MM.1S (cell line): ENCODE measurements around the gene PEX14.

Experiments
- DNase-seq: peaks from one replicate; pipeline ENCODE4 v3.0.0-alpha.2; 2015
- H2AFZ ChIP-seq: fragments of 300-600 bp; sonication (generic); 2 replicates; pipeline ENCODE4 v1.6.0; 2016; ENCODE audit warnings: antibody characterized with exemption, low read length
- H3F3A ChIP-seq: fragments of 300-600 bp; sonication (generic); 2 replicates; pipeline ENCODE4 v1.6.1; 2016; ENCODE audit warnings: mild to moderate bottlenecking, antibody characterized with exemption, low read length, moderate library complexity, mixed read lengths; ENCODE audit not compliant: insufficient read depth
- H3K27ac ChIP-seq: fragments of 300-600 bp; sonication (generic); 2 replicates; pipeline ENCODE4 v1.5.1; 2016; ENCODE audit warnings: mild to moderate bottlenecking, low read length
- H3K27me3 ChIP-seq: fragments of 300-600 bp; sonication (generic); replicated peaks from 2 replicates; pipeline ENCODE4 v1.6.0; 2016; ENCODE audit warnings: low read length; ENCODE audit not compliant: insufficient read depth
- H3K36me3 ChIP-seq: fragments of 300-600 bp; sonication (generic); replicated peaks from 2 replicates; pipeline ENCODE4 v1.6.1; 2016; ENCODE audit warnings: mild to moderate bottlenecking, low read length, mixed read lengths; ENCODE audit not compliant: insufficient read depth
- H3K4me1 ChIP-seq: fragments of 300-600 bp; sonication (generic); 2 replicates; pipeline ENCODE4 v1.6.1; 2016; ENCODE audit warnings: low read length, mixed read lengths
- H3K4me2 ChIP-seq: fragments of 300-600 bp; sonication (generic); 2 replicates; pipeline ENCODE4 v1.6.0; 2016; ENCODE audit warnings: low read depth, low read length
- H3K4me3 ChIP-seq: fragments of 300-600 bp; sonication (generic); 2 replicates; pipeline ENCODE4 v1.5.1; 2016; ENCODE audit warnings: low read length, mixed read lengths
- H3K79me2 ChIP-seq: fragments of 300-600 bp; sonication (generic); 2 replicates; pipeline ENCODE4 v1.6.1; 2016; ENCODE audit warnings: mixed run types, low read length, mixed read lengths
- H3K9ac ChIP-seq: fragments of 300-600 bp; sonication (generic); 2 replicates; pipeline ENCODE4 v1.6.1; 2016; ENCODE audit warnings: low read length, mixed read lengths
- H3K9me2 ChIP-seq: fragments of 300-600 bp; sonication (generic); replicated peaks from 2 replicates; pipeline ENCODE4 v1.6.1; 2016; ENCODE audit warnings: mild to moderate bottlenecking, low read length, mixed read lengths; ENCODE audit not compliant: insufficient read depth
- H3K9me3 ChIP-seq: fragments of 300-600 bp; sonication (generic); replicated peaks from 2 replicates; pipeline ENCODE4 v1.6.1; 2016; ENCODE audit warnings: mild to moderate bottlenecking, low read length, mixed read lengths; ENCODE audit not compliant: insufficient read depth
- H4K20me1 ChIP-seq: fragments of 300-600 bp; sonication (generic); 2 replicates; pipeline ENCODE4 v1.6.1; 2016; ENCODE audit warnings: mild to moderate bottlenecking, low read length, moderate library complexity, mixed read lengths; ENCODE audit not compliant: insufficient read depth
- CTCF ChIP-seq: fragments of 300-600 bp; sonication (generic); IDR thresholded peaks from 2 replicates; pipeline ENCODE4 v1.5.1; 2016; ENCODE audit warnings: antibody characterized with exemption, low read length, mixed read lengths
- EZH2 ChIP-seq: fragments of 300-600 bp; sonication (generic); optimal IDR thresholded peaks from 2 replicates; pipeline ENCODE3; 2017; ENCODE audit warnings: low read depth, mild to moderate bottlenecking, antibody characterized with exemption, low read length, mixed read lengths
- EZH2phosphoT487 ChIP-seq: fragments of 300-600 bp; sonication (generic); IDR thresholded peaks from 2 replicates; pipeline ENCODE4 v1.6.1; 2018; ENCODE audit warnings: antibody characterized with exemption, low read length

Gene PEX14

DNA sequence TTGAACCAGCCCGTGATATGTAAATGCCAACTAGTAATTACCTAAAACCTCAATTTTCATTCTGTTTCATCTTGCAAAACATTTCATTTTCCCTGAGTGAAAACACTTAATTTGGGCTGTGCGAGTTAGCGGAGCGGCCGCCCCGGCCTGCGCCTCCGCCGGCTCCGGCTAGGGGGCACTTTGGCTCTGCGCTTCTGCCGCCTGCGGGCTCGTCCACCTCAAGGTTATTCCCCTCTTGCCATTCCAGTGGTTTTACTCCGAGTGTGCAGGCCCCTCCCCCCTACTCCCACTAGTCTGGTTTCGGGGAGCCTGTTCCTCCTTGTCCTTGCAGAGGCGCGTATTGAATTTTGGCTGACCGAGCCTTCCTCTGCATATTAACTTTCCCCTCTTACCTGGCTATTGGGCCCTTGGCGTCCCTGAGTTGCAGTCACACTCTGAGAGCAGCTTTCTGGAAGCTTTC lies 55.6 kb downstream of the PEX14 start:
- Histone ChIP-seq H3K4me1 (no peaks in the 10 kb centered on the region), H3K9ac (no peak overlapping the region), H3K4me3 (no peak overlapping the region), H2AFZ (no peak overlapping the region), H3K79me2 (peaks cover 8% of the 10 kb centered on the region; the same call in 1 of the 2 replicates), H3K36me3 (no peaks in the 10 kb centered on the region), H4K20me1 (no peaks in the 10 kb centered on the region), H3K27me3 (no peaks in the 10 kb centered on the region), H3K9me3 (no peaks in the 10 kb centered on the region), H3K27ac (no peak overlapping the region), H3K9me2 (no peaks in the 10 kb centered on the region), H3F3A (no peaks in the 10 kb centered on the region), H3K4me2 (no peak overlapping the region)
- TF ChIP-seq CTCF (no peak), EZH2phosphoT487 (no peak), EZH2 (no peak)
- no peak for DNase-seq

DNA sequence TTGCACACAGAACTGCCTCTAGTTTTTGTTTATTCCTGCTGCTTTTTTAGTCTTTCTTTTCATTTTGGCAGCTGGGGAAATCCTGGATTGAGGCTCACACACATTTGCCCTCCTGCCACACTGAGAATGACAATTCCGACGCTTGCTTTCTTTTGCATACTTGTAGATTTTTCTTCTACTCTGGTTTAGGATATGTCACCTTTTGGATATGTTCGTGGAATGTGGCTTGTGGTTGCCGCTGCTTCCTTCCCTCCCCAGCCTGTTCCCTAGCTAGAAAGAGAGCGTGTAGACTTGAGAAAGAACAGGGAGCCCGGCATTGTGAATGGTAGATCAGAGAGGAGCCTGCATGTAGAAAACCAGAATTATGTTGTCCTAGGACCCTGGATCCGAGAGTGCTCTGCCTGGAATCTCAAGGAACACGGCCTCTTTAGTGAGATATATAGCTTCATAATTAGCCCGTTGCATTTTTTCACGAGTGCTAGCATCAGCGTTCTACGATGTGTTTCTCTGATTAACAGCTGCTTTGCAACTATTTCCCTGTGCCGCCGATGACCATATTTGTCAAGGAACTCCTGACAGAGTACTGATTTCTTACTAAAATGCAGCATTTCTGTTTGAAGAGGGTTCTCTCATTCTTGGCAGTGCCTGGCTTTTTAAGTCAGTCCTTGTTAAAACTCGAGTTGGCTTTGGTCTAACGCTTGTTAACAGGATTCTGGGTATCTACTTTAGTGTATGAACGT lies 56.2 kb downstream of the PEX14 start:
- no peaks in the 10 kb centered on the region for H3K27me3 ChIP-seq
- DNase-seq, result no peak
- no peak overlapping the region for H3K4me2 ChIP-seq
- H3K36me3 ChIP-seq, result no peaks in the 10 kb centered on the region
- H3K4me3 ChIP-seq, result no peak overlapping the region
- peaks cover 8% of the 10 kb centered on the region; the same call in 1 of the 2 replicates for H3K79me2 ChIP-seq
- H3K9ac ChIP-seq, result no peak overlapping the region
- no peak overlapping the region for H2AFZ ChIP-seq
- H3K4me1 ChIP-seq, result no peaks in the 10 kb centered on the region
- no peaks in the 10 kb centered on the region for H3F3A ChIP-seq
- no peak overlapping the region for H3K27ac ChIP-seq
- TF ChIP-seq CTCF (no peak), EZH2phosphoT487 (no peak), EZH2 (no peak)
- no peaks in the 10 kb centered on the region for H4K20me1 ChIP-seq
- H3K9me3 ChIP-seq, result no peaks in the 10 kb centered on the region
- H3K9me2 ChIP-seq, result no peaks in the 10 kb centered on the region

- Histone ChIP-seq H3K27ac (no peak overlapping the region), H3K79me2 (0 out of 2 replicates have a peak, but pooled peaks cover 5% of the 10 kb centered on the region)
- no peak for TF ChIP-seq EZH2
- no peak for TF ChIP-seq CTCF
- TF ChIP-seq EZH2phosphoT487, result no peak
These were observed 57.6 kb downstream of the PEX14 start for GRCh38 chr1:10532362-10532761.

More at GRCh38 chr1:10532362-10532761, 57.6 kb downstream of the PEX14 start:
- Histone ChIP-seq H3K4me2 (no peak overlapping the region), H3K9me2 (no peaks in the 10 kb centered on the region), H3K27me3 (no peaks in the 10 kb centered on the region), H3K36me3 (no peaks in the 10 kb centered on the region), H3K9me3 (no peaks in the 10 kb centered on the region), H2AFZ (no peak overlapping the region), H3K4me3 (no peak overlapping the region), H3K9ac (no peak overlapping the region), H3F3A (no peaks in the 10 kb centered on the region), H4K20me1 (no peaks in the 10 kb centered on the region), H3K4me1 (no peaks in the 10 kb centered on the region)
- no peak for DNase-seq
